Endothelial cell of umbilical vein (primary cell): ENCODE measurements around the gene RASGRF1. TPM values are rescaled to one million over a fixed set of nuclear protein-coding genes. Genes with fewer than 3 reads are reported as not detected.

ENCODE experiments used
- BruUV-seq: library from RNA; stranded (reverse); fragments of 400-500 nt; replicated peaks from 2 replicates; lab custom pipeline; 2021; lab: Mats Ljungman, UMichigan
- CTCF ChIA-PET: fragments of 300-600, 350-600 bp; sonication (Branson Sonifier 250); formaldehyde crosslinking; loops from one replicate; lab custom pipeline; 2021; ENCODE audit warnings: antibody characterized with exemption, inconsistent platforms; lab: Charles Lee
- POLR2A ChIA-PET: fragments of 300-600, 350-600 bp; sonication (Branson Sonifier 250); formaldehyde crosslinking; loops from one replicate; lab custom pipeline; 2021; ENCODE audit warnings: antibody characterized with exemption, inconsistent platforms; lab: Charles Lee
- DNase-seq: peaks from one replicate; pipeline ENCODE4 v3.0.0-alpha.2; 2011; ENCODE audit warnings: low read depth, low spot score
- FAIRE-seq: peaks from 2 replicates; lab custom pipeline; 2011; peaks lifted over from hg19 to GRCh38; lab: Jason Lieb, UNC
- H2AFZ ChIP-seq: 2 replicates; pipeline ENCODE4 v1.6.0; 2012; ENCODE audit warnings: low read depth, low read length, control low read depth, inconsistent platforms
- H3K27ac ChIP-seq: 2 replicates; pipeline ENCODE4 v1.5.1; 2011; ENCODE audit warnings: low read depth, mild to moderate bottlenecking, control low read depth, low read length, moderate library complexity; ENCODE audit not compliant: insufficient read depth
- H3K27me3 ChIP-seq, 2 experiments: 2 replicates each; pipeline versions ENCODE4 v1.6.0 to v1.6.1; 2011; ENCODE audit warnings: low read length in 2 of 2, mixed read lengths in 1 of 2; ENCODE audit not compliant: control insufficient read depth in 2 of 2, insufficient read depth in 2 of 2
- H3K36me3 ChIP-seq, 2 experiments: 2 replicates in 1 of 2; 3 replicates in 1 of 2; pipeline ENCODE4 v1.5.1; 2011; ENCODE audit warnings: low read length in 2 of 2, mild to moderate bottlenecking in 1 of 2, moderate library complexity in 1 of 2; ENCODE audit not compliant: control insufficient read depth in 2 of 2, insufficient read depth in 2 of 2; ENCODE audit errors: extremely low read depth in 1 of 2
- H3K4me1 ChIP-seq: 3 replicates; pipeline ENCODE4 v1.5.1; 2011; ENCODE audit warnings: mild to moderate bottlenecking, low read length; ENCODE audit not compliant: control insufficient read depth, insufficient read depth; ENCODE audit errors: extremely low read depth
- H3K4me2 ChIP-seq: 2 replicates; pipeline ENCODE4 v1.6.1; 2011; ENCODE audit warnings: low read length, control low read depth, mixed read lengths; ENCODE audit not compliant: insufficient read depth
- H3K4me3 ChIP-seq, 3 experiments: fragments of 200-600 bp in 1 of 3; sonication (generic), shearing (Covaris generic) in 1 of 3; replicated peaks in 1 of 3; 2 replicates each; pipeline ENCODE4 v1.5.1; 2011 to 2016; ENCODE audit warnings: control low read depth in 3 of 3, low read length in 3 of 3, mild to moderate bottlenecking in 2 of 3, inconsistent platforms in 1 of 3, low read depth in 1 of 3, moderate library complexity in 1 of 3; ENCODE audit not compliant: insufficient read depth in 1 of 3
- H3K79me2 ChIP-seq: 2 replicates; pipeline ENCODE4 v1.6.0; 2012; ENCODE audit warnings: low read length, inconsistent platforms; ENCODE audit not compliant: control insufficient read depth, insufficient read depth
- H3K9ac ChIP-seq: replicated peaks from 2 replicates; pipeline ENCODE3; 2011; ENCODE audit warnings: low read length, control low read depth; ENCODE audit not compliant: insufficient read depth; ENCODE audit errors: extremely low read depth
- H3K9me1 ChIP-seq: replicated peaks from 3 replicates; pipeline ENCODE4 v1.6.0; 2011; ENCODE audit warnings: mild to moderate bottlenecking, low read length; ENCODE audit not compliant: control insufficient read depth, insufficient read depth; ENCODE audit errors: extremely low read depth
- H3K9me3 ChIP-seq: replicated peaks from 2 replicates; pipeline ENCODE4 v1.5.1; 2012; ENCODE audit warnings: low read length, inconsistent platforms; ENCODE audit not compliant: control insufficient read depth, insufficient read depth
- H4K20me1 ChIP-seq: replicated peaks from 2 replicates; pipeline ENCODE3; 2011; ENCODE audit warnings: mild to moderate bottlenecking, low read length; ENCODE audit not compliant: control insufficient read depth, insufficient read depth; ENCODE audit errors: extremely low read depth
- EZH2 ChIP-seq: IDR thresholded peaks from 2 replicates; pipeline ENCODE4 v1.6.1; 2012; ENCODE audit warnings: borderline replicate concordance, low read depth, mild to moderate bottlenecking, moderate library complexity, low read length, inconsistent platforms; ENCODE audit not compliant: severe bottlenecking
- GATA2 ChIP-seq: IDR thresholded peaks from 2 replicates; pipeline ENCODE4 v1.7.0; 2011; ENCODE audit warnings: low read depth, mild to moderate bottlenecking, moderate library complexity, mixed read lengths, low read length; ENCODE audit not compliant: insufficient read length, insufficient read depth
- JUN ChIP-seq: IDR thresholded peaks from 2 replicates; pipeline ENCODE4 v1.6.1; 2011; ENCODE audit warnings: borderline replicate concordance, low read depth; ENCODE audit not compliant: insufficient read length, insufficient read depth
- POLR2AphosphoS5 ChIP-seq: IDR thresholded peaks from 2 replicates; pipeline ENCODE4 v1.6.1; 2012; ENCODE audit warnings: low read depth, mild to moderate bottlenecking, control low read depth, low read length, moderate library complexity; ENCODE audit not compliant: insufficient read depth
- dilution Hi-C: fragments of 300-500 bp; cut with MboI; formaldehyde crosslinking; loops from one replicate; pipeline ENCODE4 v1.15.0; 2019; ENCODE audit warnings: low sequenced_read_pairs; ENCODE audit not compliant: extremely low pct_ligation_motif_present
- intact Hi-C: fragments of 100-400 bp; cut with micrococcal nuclease; formaldehyde crosslinking; loops from one replicate; pipeline ENCODE4 v1.10.0; 2022
- polyA plus RNA-seq, 4 experiments: library from polyadenylated mRNA; depleted of rRNA in 3 of 4; stranded (reverse) in 3 of 4; unstranded in 1 of 4; fragments of >200 nt; gene quantifications; 2 replicates each; pipeline versions ENCODE4 v1.2.1 to v1.2.3, GENCODE V29; 2011 to 2012; ENCODE audit warnings: missing spikeins in 1 of 4
- total RNA-seq: library from RNA; stranded (reverse); gene quantifications from 2 replicates; pipeline ENCODE4 v1.2.3, GENCODE V29; 2021

Gene RASGRF1
- total and polyA plus RNA-seq, 2 donors (not counting 3 experiments of a cell fraction or from before 2014, with no cell fraction given), result 0.04 TPM; not detected in 1

- H3K4me3 ChIP-seq, result no peak overlapping the region
- ChIA-PET CTCF (no interaction called here), POLR2A (no interaction called here)
- H3K9me3 ChIP-seq, result no peaks in the 10 kb centered on the region
- no peaks in the 10 kb centered on the region for H3K79me2 ChIP-seq
- intact Hi-C loops (no loop called here), dilution Hi-C loops (no loop called here)
- FAIRE-seq (no peak), DNase-seq (no peak)
- no peaks in the 10 kb centered on the region for H3K9me1 ChIP-seq
- H3K36me3 ChIP-seq, result no peaks in the 10 kb centered on the region
- no peak overlapping the region for H2AFZ ChIP-seq
- BruUV-seq, result no TSS peak
- H3K4me1 ChIP-seq, result no peaks in the 10 kb centered on the region
- H3K27ac ChIP-seq, result no peak overlapping the region
- no peaks in the 10 kb centered on the region for H3K27me3 ChIP-seq
- TF ChIP-seq POLR2AphosphoS5, result no peak
- H4K20me1 ChIP-seq, result no peaks in the 10 kb centered on the region
- H3K4me2 ChIP-seq, result no peak overlapping the region
- no peak overlapping the region for H3K9ac ChIP-seq
These were observed 13.9 kb downstream of the RASGRF1 start for GRCh38 chr15:79076661-79077060.

DNA sequence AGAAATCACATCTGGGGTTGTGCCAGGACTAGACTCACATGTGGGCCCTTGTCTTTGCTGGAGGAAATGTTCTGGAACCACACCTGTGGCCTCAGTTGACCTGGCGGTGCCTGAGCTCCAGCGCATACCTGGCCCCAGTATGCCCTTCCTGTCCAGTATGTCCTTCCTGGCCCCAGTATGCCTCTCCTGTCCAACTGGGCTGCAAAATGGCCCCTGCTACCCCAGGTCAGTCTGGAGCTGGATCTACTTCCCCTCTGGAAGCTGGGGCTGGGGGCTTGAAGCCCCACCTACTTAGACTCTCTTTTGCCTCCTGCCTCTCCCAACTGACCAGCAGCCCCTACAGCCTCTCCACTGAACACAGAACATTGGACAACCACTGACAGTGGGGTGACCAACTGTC is 15.3 kb downstream of the RASGRF1 start:
- DNase-seq, result no peak
- no peaks in the 10 kb centered on the region for H3K9me1 ChIP-seq
- dilution Hi-C loops, result no loop called here
- H3K79me2 ChIP-seq, result no peaks in the 10 kb centered on the region
- no peaks in the 10 kb centered on the region for H3K9me3 ChIP-seq
- no peaks in the 10 kb centered on the region for H3K27me3 ChIP-seq
- H2AFZ ChIP-seq, result no peak overlapping the region
- no peak for FAIRE-seq
- ChIA-PET CTCF (no interaction called here), POLR2A (no interaction called here)
- H3K4me3 ChIP-seq, result no peak overlapping the region
- no peak overlapping the region for H3K9ac ChIP-seq
- TF ChIP-seq EZH2 (no peak), JUN (no peak), GATA2 (no peak)
- intact Hi-C loops, result no loop called here
- no TSS peak for BruUV-seq
- H3K27ac ChIP-seq, result no peak overlapping the region
- no peaks in the 10 kb centered on the region for H4K20me1 ChIP-seq
- H3K4me2 ChIP-seq, result no peak overlapping the region
- H3K36me3 ChIP-seq, result no peaks in the 10 kb centered on the region
- H3K4me1 ChIP-seq, result no peaks in the 10 kb centered on the region
